Lung (tissue), 12 donors: ENCODE data around the gene UNC13B. TPM values are rescaled to one million over a fixed set of nuclear protein-coding genes. Genes with fewer than 3 reads are reported as not detected.
A peak's percentile ranks its signal among the peaks of the same experiment; 100 is the strongest.

Source experiments
- ATAC-seq: fragments of 200-7000 bp; cut with Tn5 transposase; one replicate; pipeline ENCODE4 v1.9.1; 2020; ENCODE audit warnings: moderate number of reproducible peaks; ENCODE audit not compliant: insufficient read depth, low FRiP score
- DNase-seq, 3 donors: peaks; one replicate each; pipeline ENCODE4 v3.0.0-alpha.2; 2013 to 2017
- H3K27ac ChIP-seq, 2 donors: one replicate each; pipeline ENCODE4 v1.5.1; 2013; ENCODE audit warnings: mild to moderate bottlenecking in 2 of 2, moderate library complexity in 2 of 2, control low read depth in 1 of 2, inconsistent platforms in 1 of 2, low read depth in 1 of 2, low read length in 1 of 2
- H3K27me3 ChIP-seq, 3 donors: one replicate each; pipeline ENCODE4 v1.5.1; 2013; ENCODE audit warnings: low read length in 2 of 3; ENCODE audit not compliant: control insufficient read depth in 3 of 3, insufficient read depth in 3 of 3
- H3K36me3 ChIP-seq, 4 donors: one replicate each; pipeline ENCODE4 v1.5.1; 2013; ENCODE audit warnings: low read length in 4 of 4, mild to moderate bottlenecking in 1 of 4, moderate library complexity in 1 of 4; ENCODE audit not compliant: control insufficient read depth in 4 of 4, insufficient read depth in 4 of 4
- H3K4me1 ChIP-seq, 5 donors: one replicate each; pipeline ENCODE4 v1.5.1; 2013; ENCODE audit warnings: low read length in 5 of 5, mild to moderate bottlenecking in 2 of 5, moderate library complexity in 1 of 5; ENCODE audit not compliant: control insufficient read depth in 5 of 5, insufficient read depth in 5 of 5
- H3K4me3 ChIP-seq: one replicate; pipeline ENCODE4 v1.5.1; 2013; ENCODE audit warnings: mild to moderate bottlenecking, control low read depth, moderate library complexity
- H3K9ac ChIP-seq, 2 donors: one replicate each; pipeline ENCODE4 v1.5.1; 2013; ENCODE audit warnings: low read length in 2 of 2, control low read depth in 1 of 2; ENCODE audit not compliant: insufficient read depth in 1 of 2
- H3K9me3 ChIP-seq, 4 donors: one replicate each; pipeline ENCODE4 v1.5.1; 2013; ENCODE audit warnings: low read length in 3 of 4, mild to moderate bottlenecking in 1 of 4, moderate library complexity in 1 of 4; ENCODE audit not compliant: control insufficient read depth in 4 of 4, insufficient read depth in 3 of 4
- CTCF ChIP-seq: IDR thresholded peaks from 2 replicates; pipeline ENCODE4 v1.5.1; 2012; ENCODE audit warnings: mild to moderate bottlenecking; ENCODE audit errors: control extremely low read depth, extremely low read depth
- WGBS, 2 donors: extraction: QIAGEN DNeasy Blood & Tissue Kit; methylation state at CpG; one replicate each; pipeline ENCODE4 v1.1.7; 2013; 5-methylcytosine and 5-hydroxymethylcytosine counted together
- polyA plus RNA-seq, 2 donors: library from polyadenylated mRNA; stranded (reverse); fragments of 200-250 nt; gene quantifications; one replicate each; pipeline ENCODE4 v1.2.1, GENCODE V29; 2013
- total RNA-seq, 2 donors: library from RNA; depleted of rRNA in 1 of 2; stranded (reverse); fragments of >200 nt in 1 of 2; gene quantifications; one replicate each; pipeline ENCODE4 v1.2.1, GENCODE V29; 2014 to 2021
- donor health status: control.
- donor health status: control.
- donor health status: Bipolar disorder and iron deficiency.
- donor health status: healthy.
- donor health status: DM: yes; HTN: yes; CAD: no.

UNC13B gene
- total and polyA plus RNA-seq, 4 donors: 25.8 to 102 (median 64.4) TPM

DNA sequence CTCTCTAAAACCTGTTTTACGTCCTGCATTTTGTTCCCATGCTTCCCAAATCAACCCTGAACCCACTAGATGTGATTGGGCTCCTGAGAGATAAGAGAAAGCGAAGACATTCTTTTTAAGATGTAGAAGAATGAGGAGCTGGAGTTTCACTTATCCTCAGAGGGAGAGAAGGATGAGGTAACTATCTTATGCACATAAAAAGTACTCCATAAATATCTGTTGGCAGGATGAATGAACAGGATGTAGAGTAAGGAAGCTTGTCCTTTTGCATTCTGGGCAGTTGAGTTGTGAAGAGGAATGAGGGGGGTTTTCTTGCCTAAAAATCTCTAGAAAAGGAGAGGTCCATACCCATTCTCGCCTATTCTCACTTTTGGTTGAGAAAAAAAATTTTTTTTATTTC is 163.2 kb downstream of the UNC13B start:
- Histone ChIP-seq H3K9ac (no peak overlapping the region), H3K36me3 (peaks cover 0 to 2% (median 0%) of the 10 kb centered on the region in 4 donors), H3K27me3 (no peaks in the 10 kb centered on the region), H3K4me1 (peaks cover 0 to 4% (median 0%) of the 10 kb centered on the region in 5 donors), H3K27ac (no peak overlapping the region), H3K4me3 (no peak overlapping the region), H3K9me3 (no peaks in the 10 kb centered on the region)
- no peak for TF ChIP-seq CTCF
- ATAC-seq (no peak), DNase-seq (no peak)
- WGBS, 2 donors: 87 to 93% methylated on average over 3 of the region's 3 CpGs

- DNase-seq (no peak), ATAC-seq (no peak)
- H3K27ac ChIP-seq: peak overlapping the region in 1 of 2 donors; percentile 17
- no peak overlapping the region for H3K4me3 ChIP-seq
- no peaks in the 10 kb centered on the region for H3K27me3 ChIP-seq
- no peak for TF ChIP-seq CTCF
- H3K36me3 ChIP-seq: peaks cover 0 to 8% (median 0%) of the 10 kb centered on the region in 4 donors
- WGBS, 2 donors: 90 to 98% methylated on average over 1 of the region's 1 CpG
- no peak overlapping the region for H3K9ac ChIP-seq
- peaks cover 0 to 5% (median 0%) of the 10 kb centered on the region in 5 donors for H3K4me1 ChIP-seq
- no peaks in the 10 kb centered on the region for H3K9me3 ChIP-seq
Observed at GRCh38 chr9:35333551-35333950, 171.7 kb downstream of the UNC13B start.

DNA sequence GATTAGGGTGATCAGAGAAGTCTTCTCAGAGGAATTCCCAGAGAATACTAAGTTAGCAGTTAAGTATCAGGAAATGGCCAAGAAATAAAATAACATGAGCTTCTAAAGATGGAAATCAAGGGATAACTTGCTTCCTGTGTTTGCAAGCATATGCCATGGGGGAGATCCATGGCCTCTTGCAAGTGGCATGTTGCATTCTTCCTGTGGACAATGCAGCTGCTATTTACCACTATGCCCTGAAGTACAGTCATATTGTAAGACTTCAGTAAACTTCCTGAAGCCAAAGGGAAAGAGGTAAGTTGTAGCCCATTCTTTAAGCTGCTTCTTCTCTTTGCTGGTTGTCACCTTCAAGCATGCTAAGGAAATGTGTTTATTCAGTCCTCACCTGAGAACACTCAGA is 173.4 kb downstream of the UNC13B start:
- no peak overlapping the region for H3K4me3 ChIP-seq
- H3K36me3 ChIP-seq: peaks cover 0 to 10% (median 0%) of the 10 kb centered on the region in 4 donors
- DNase-seq (peak in 1 of 3 donors; percentile 10), ATAC-seq (no peak)
- no peak overlapping the region for H3K9ac ChIP-seq
- no peak for TF ChIP-seq CTCF
- H3K9me3 ChIP-seq: no peaks in the 10 kb centered on the region
- H3K4me1 ChIP-seq: peaks cover 0 to 5% (median 0%) of the 10 kb centered on the region in 5 donors
- H3K27me3 ChIP-seq: no peaks in the 10 kb centered on the region
- H3K27ac ChIP-seq: no peak overlapping the region

- WGBS, 2 donors: 88 to 93% methylated on average over 2 of the region's 2 CpGs
- Histone ChIP-seq H3K36me3 (peaks cover 0 to 6% (median 0%) of the 10 kb centered on the region in 4 donors), H3K4me1 (peaks cover 0 to 12% (median 0%) of the 10 kb centered on the region in 5 donors), H3K27ac (no peak overlapping the region), H3K9ac (no peak overlapping the region), H3K9me3 (no peaks in the 10 kb centered on the region), H3K4me3 (no peak overlapping the region), H3K27me3 (no peaks in the 10 kb centered on the region)
- ATAC-seq (no peak), DNase-seq (no peak)
- no peak for TF ChIP-seq CTCF
Observed at GRCh38 chr9:35338086-35338485, 176.3 kb downstream of the UNC13B start.
